ENCODE data around the gene NFRKB.
"Not testable (repeated sequence)": the region's sequence is repeated elsewhere in the genome, so short reads cannot be mapped to it uniquely, and the experiment has no call there.

NFRKB gene

GRCh38 chr11:129885381-129885780 is 10.0 kb downstream of the NFRKB start:
- H2AFZ ChIP-seq: no peak overlapping the region
- no peak overlapping the region for H3K9ac ChIP-seq
- TF ChIP-seq, protein P1, sequence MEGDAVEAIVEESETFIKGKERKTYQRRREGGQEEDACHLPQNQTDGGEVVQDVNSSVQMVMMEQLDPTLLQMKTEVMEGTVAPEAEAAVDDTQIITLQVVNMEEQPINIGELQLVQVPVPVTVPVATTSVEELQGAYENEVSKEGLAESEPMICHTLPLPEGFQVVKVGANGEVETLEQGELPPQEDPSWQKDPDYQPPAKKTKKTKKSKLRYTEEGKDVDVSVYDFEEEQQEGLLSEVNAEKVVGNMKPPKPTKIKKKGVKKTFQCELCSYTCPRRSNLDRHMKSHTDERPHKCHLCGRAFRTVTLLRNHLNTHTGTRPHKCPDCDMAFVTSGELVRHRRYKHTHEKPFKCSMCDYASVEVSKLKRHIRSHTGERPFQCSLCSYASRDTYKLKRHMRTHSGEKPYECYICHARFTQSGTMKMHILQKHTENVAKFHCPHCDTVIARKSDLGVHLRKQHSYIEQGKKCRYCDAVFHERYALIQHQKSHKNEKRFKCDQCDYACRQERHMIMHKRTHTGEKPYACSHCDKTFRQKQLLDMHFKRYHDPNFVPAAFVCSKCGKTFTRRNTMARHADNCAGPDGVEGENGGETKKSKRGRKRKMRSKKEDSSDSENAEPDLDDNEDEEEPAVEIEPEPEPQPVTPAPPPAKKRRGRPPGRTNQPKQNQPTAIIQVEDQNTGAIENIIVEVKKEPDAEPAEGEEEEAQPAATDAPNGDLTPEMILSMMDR (IDR thresholded peaks at IDR 0.05): no peak
- H3K27me3 ChIP-seq (ENCODE audit: control insufficient read depth, insufficient read depth, low read length): no peaks in the 10 kb centered on the region
- H3K4me2 ChIP-seq (ENCODE audit: low read length): no peak overlapping the region
- no peak overlapping the region for H3K27ac ChIP-seq
- no peaks in the 10 kb centered on the region for H3K4me1 ChIP-seq
- H3K4me3 ChIP-seq (ENCODE audit: low read depth, low read length): no peak overlapping the region
- no peaks in the 10 kb centered on the region for H3K79me2 ChIP-seq
- no peaks in the 10 kb centered on the region for H3K36me3 ChIP-seq (ENCODE audit: control insufficient read depth, insufficient read depth, low read length)
- no peaks in the 10 kb centered on the region for H3K9me3 ChIP-seq (ENCODE audit: control insufficient read depth, low read length)

DNA sequence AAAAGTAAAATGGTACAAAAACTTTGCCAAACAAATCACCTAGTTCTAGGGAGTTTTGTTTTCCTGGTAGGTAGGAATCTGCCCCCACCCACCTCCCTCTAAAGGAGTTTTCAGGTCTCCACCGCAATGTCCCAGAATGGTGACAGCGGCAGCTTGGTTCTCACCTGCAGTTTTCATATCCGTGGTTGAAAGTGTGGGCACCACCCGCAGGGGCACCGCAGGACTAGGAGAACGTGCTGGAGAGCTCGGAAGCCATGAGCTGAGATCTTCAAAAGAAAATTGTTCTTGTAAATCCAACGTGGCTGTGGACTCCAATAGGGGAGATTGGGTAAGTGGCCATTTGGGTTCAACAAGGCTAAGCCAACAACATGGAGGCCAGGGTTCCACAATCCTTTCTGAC is 10.8 kb downstream of the NFRKB start:
- no peak overlapping the region for H3K9ac ChIP-seq
- H3K4me2 ChIP-seq (ENCODE audit: low read length): no peak overlapping the region
- no peak overlapping the region for H3K27ac ChIP-seq
- no peaks in the 10 kb centered on the region for H3K9me3 ChIP-seq (ENCODE audit: control insufficient read depth, low read length)
- no peaks in the 10 kb centered on the region for H3K36me3 ChIP-seq (ENCODE audit: control insufficient read depth, insufficient read depth, low read length)
- no peaks in the 10 kb centered on the region for H3K4me1 ChIP-seq
- no peak overlapping the region for H3K4me3 ChIP-seq (ENCODE audit: low read depth, low read length)
- H3K79me2 ChIP-seq: no peaks in the 10 kb centered on the region
- TF ChIP-seq, protein P1 (IDR thresholded peaks at IDR 0.05): no peak
- H2AFZ ChIP-seq: no peak overlapping the region
- H3K27me3 ChIP-seq (ENCODE audit: control insufficient read depth, insufficient read depth, low read length): no peaks in the 10 kb centered on the region

DNA sequence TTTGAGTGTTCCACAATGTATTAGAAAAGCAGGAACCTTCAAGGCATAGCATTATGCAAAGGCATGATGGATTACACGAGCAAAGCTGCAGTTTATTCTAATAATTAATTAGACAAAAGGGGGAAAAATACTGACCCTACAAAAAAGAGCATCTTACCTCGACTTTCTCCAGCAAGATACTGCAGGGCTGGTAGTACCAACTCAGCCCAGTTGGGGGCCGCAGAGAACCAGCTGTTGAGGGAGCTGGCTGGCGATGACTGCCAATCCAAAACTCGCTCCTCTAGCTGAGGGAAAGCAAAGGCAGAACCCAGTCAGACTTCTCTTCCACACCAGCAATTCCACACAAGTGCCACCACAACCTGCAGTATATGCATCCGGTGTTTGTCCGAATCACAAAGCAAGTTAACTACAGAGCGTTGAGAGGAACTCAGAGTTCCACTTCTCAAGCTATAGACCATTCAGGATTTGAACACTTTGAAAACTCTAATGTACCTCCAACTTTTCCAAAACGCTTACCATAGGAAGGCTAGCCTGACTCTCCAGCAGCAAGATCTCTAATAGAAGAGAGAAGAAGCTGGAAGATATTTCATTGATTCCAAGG is 13.7 kb downstream of the NFRKB start:
- H3K4me2 ChIP-seq (ENCODE audit: low read length): no peak overlapping the region
- no peak overlapping the region for H2AFZ ChIP-seq
- no peak overlapping the region for H3K9ac ChIP-seq
- H3K4me1 ChIP-seq: no peaks in the 10 kb centered on the region
- TF ChIP-seq, protein P1 (IDR thresholded peaks at IDR 0.05): no peak
- H3K27ac ChIP-seq: no peak overlapping the region
- no peaks in the 10 kb centered on the region for H3K9me3 ChIP-seq (ENCODE audit: control insufficient read depth, low read length)
- H3K4me3 ChIP-seq (ENCODE audit: low read depth, low read length): no peak overlapping the region
- no peaks in the 10 kb centered on the region for H3K36me3 ChIP-seq (ENCODE audit: control insufficient read depth, insufficient read depth, low read length)
- H3K79me2 ChIP-seq: no peaks in the 10 kb centered on the region
- no peaks in the 10 kb centered on the region for H3K27me3 ChIP-seq (ENCODE audit: control insufficient read depth, insufficient read depth, low read length)

DNA sequence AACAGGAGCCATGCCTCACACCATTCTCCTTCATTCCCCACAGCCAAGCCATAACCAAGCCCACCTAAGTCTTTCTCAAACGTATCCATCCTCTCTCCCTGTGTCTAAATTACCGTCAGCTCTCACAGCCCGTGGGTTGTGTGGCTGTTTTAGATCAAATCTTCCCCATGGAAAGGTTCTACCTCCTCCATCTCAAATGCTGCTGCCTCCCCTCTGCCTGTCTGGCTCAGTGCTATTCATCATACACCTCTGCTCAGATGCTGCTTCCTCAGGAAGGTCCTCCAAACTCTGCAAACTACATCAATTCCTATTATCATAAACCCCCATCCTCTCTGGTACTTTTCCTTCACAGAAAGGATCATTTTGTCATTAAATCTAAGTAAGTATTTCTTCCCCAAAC is 15.1 kb downstream of the NFRKB start:
- Histone ChIP-seq H3K4me1 (no peaks in the 10 kb centered on the region), H3K79me2 (no peaks in the 10 kb centered on the region), H2AFZ (no peak overlapping the region), H3K9ac (no peak overlapping the region), H3K4me3 (ENCODE audit: low read depth, low read length) (no peak overlapping the region), H3K27ac (no peak overlapping the region), H3K36me3 (ENCODE audit: control insufficient read depth, insufficient read depth, low read length) (no peaks in the 10 kb centered on the region), H3K27me3 (ENCODE audit: control insufficient read depth, insufficient read depth, low read length) (no peaks in the 10 kb centered on the region), H3K4me2 (ENCODE audit: low read length) (no peak overlapping the region), H3K9me3 (ENCODE audit: control insufficient read depth, low read length) (no peaks in the 10 kb centered on the region)
- TF ChIP-seq, protein P1 (IDR thresholded peaks at IDR 0.05): no peak

DNA sequence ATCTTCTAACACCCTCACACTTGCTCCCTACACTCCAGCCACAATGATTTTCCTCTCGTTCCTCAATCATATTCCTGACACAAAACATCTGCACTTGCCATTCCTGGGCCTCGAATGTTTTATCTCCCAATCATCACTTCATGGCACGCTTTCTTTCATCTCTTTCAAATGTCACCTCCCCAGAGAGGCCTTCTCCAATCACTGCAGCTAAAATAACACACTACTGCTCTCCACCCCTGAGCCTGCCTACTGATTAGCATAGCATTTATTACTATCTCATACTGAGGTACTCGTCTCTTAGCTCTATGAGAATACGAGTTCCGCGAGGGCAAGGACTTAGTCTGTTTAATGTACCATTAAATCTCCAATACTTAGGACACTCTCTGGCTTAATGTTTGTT is 23.5 kb downstream of the NFRKB start:
- Histone ChIP-seq H3K4me2 (ENCODE audit: low read length) (no peak overlapping the region), H2AFZ (no peak overlapping the region), H3K9ac (no peak overlapping the region), H3K79me2 (no peaks in the 10 kb centered on the region), H3K27ac (no peak overlapping the region), H3K4me3 (ENCODE audit: low read depth, low read length) (no peak overlapping the region), H3K9me3 (ENCODE audit: control insufficient read depth, low read length) (no peaks in the 10 kb centered on the region), H3K27me3 (ENCODE audit: control insufficient read depth, insufficient read depth, low read length) (no peaks in the 10 kb centered on the region), H3K36me3 (ENCODE audit: control insufficient read depth, insufficient read depth, low read length) (no peaks in the 10 kb centered on the region), H3K4me1 (no peaks in the 10 kb centered on the region)
- TF ChIP-seq, protein P1 (IDR thresholded peaks at IDR 0.05): no peak

GRCh38 chr11:129868626-129869025 is 26.8 kb downstream of the NFRKB start:
- H3K27ac ChIP-seq; H3K9me3 ChIP-seq (ENCODE audit: control insufficient read depth, low read length); H3K27me3 ChIP-seq (ENCODE audit: control insufficient read depth, insufficient read depth, low read length); H2AFZ ChIP-seq; H3K79me2 ChIP-seq; H3K9ac ChIP-seq; H3K36me3 ChIP-seq (ENCODE audit: control insufficient read depth, insufficient read depth, low read length); H3K4me1 ChIP-seq; H3K4me3 ChIP-seq (ENCODE audit: low read depth, low read length); H3K4me2 ChIP-seq (ENCODE audit: low read length): not testable (repeated sequence)
